ENCODE results near the gene NOSIP.

NOSIP gene

DNA sequence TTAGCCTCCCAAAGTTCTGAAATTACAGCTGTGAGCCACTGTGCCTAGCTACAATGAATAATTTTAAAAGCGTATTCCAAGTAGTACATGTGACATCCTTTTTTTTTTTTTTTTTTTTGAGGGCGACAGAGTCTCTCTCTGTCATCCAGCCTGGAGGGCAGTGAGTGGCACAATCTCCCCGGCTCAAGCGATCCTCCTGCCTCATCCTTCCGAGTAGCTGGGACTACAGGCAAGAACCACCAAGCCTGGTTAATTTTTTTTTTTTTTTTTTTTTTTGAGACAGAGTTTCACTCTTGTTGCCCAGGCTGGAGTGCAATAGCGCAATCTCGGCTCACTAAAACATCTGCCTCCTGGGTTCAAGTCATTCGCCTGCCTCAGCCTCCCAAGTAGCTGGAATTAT, 6.9 kb upstream of the NOSIP start:
- TF ChIP-seq FOXP2 (optimal IDR thresholded peaks at IDR 0.05; ENCODE audit: borderline replicate concordance, extremely low read depth, extremely low read length, insufficient read depth) (no peak), POLR2AphosphoS5 (IDR thresholded peaks at IDR 0.05; ENCODE audit: low read depth, low read length) (no peak), SIN3A (IDR thresholded peaks at IDR 0.05; ENCODE audit: borderline replicate concordance, insufficient read depth, low read length) (no peak)

DNA sequence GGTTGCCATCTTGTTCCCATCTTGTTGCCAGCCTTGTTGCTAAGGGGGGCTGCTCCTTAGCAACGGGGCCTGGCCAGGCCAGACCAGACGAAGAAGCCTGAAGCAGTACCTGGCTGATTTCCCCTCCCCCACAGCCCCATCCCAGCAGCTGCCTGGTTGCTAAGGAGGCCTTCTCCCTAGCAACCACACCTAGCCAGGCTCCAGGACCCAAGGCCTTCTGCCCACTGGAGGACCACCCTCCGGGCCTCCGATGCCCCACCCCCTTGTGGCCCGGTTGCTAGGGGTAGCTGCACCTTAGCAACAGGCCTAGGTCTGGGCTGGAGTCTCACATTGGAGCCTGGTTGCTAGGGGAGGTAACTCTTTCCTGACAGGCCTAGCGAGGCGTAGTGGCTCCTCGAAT, 4.7 kb upstream of the NOSIP start:
- no peak for TF ChIP-seq POLR2AphosphoS5 (IDR thresholded peaks at IDR 0.05; ENCODE audit: low read depth, low read length)
- TF ChIP-seq, protein P1, sequence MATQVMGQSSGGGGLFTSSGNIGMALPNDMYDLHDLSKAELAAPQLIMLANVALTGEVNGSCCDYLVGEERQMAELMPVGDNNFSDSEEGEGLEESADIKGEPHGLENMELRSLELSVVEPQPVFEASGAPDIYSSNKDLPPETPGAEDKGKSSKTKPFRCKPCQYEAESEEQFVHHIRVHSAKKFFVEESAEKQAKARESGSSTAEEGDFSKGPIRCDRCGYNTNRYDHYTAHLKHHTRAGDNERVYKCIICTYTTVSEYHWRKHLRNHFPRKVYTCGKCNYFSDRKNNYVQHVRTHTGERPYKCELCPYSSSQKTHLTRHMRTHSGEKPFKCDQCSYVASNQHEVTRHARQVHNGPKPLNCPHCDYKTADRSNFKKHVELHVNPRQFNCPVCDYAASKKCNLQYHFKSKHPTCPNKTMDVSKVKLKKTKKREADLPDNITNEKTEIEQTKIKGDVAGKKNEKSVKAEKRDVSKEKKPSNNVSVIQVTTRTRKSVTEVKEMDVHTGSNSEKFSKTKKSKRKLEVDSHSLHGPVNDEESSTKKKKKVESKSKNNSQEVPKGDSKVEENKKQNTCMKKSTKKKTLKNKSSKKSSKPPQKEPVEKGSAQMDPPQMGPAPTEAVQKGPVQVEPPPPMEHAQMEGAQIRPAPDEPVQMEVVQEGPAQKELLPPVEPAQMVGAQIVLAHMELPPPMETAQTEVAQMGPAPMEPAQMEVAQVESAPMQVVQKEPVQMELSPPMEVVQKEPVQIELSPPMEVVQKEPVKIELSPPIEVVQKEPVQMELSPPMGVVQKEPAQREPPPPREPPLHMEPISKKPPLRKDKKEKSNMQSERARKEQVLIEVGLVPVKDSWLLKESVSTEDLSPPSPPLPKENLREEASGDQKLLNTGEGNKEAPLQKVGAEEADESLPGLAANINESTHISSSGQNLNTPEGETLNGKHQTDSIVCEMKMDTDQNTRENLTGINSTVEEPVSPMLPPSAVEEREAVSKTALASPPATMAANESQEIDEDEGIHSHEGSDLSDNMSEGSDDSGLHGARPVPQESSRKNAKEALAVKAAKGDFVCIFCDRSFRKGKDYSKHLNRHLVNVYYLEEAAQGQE (IDR thresholded peaks at IDR 0.05; ENCODE audit: insufficient read depth in 1 of 2, low read depth in 2 of 2, low read length in 2 of 2) = no peak
- no peak for TF ChIP-seq FOXP2 (optimal IDR thresholded peaks at IDR 0.05; ENCODE audit: borderline replicate concordance, extremely low read depth, extremely low read length, insufficient read depth)
- no peak for TF ChIP-seq SIN3A (IDR thresholded peaks at IDR 0.05; ENCODE audit: borderline replicate concordance, insufficient read depth, low read length)
- no peak for TF ChIP-seq TAF1 (IDR thresholded peaks at IDR 0.05; ENCODE audit: borderline replicate concordance, insufficient read depth, low read length)

DNA sequence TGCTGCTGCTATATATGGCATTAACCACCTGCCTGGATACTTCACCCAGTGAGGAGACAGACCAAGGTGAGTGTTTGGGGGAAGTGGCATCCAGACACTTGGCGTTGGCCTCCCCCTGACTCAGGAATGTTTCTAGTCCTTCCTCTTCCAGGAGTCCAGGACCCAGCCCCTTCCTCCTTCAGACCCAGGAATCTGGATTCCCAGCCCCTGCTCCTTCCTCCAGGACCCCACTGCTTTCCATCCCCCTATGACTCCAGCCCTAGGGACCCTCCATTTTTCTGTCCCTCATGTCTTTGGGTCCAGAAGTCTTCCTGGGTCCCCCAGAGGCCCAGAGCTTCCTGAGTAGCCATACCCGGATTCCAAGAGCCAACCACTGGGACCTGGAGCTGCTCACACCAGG, 2.9 kb upstream of the NOSIP start:
- TF ChIP-seq FOXP2 (optimal IDR thresholded peaks at IDR 0.05; ENCODE audit: borderline replicate concordance, extremely low read depth, extremely low read length, insufficient read depth) (no peak), TAF1 (IDR thresholded peaks at IDR 0.05; ENCODE audit: borderline replicate concordance, insufficient read depth, low read length) (no peak), SIN3A (IDR thresholded peaks at IDR 0.05; ENCODE audit: borderline replicate concordance, insufficient read depth, low read length) (no peak), POLR2AphosphoS5 (IDR thresholded peaks at IDR 0.05; ENCODE audit: low read depth, low read length) (no peak)
- TF ChIP-seq, protein P1 (IDR thresholded peaks at IDR 0.05; ENCODE audit: insufficient read depth in 1 of 2, low read depth in 2 of 2, low read length in 2 of 2) = no peak

DNA sequence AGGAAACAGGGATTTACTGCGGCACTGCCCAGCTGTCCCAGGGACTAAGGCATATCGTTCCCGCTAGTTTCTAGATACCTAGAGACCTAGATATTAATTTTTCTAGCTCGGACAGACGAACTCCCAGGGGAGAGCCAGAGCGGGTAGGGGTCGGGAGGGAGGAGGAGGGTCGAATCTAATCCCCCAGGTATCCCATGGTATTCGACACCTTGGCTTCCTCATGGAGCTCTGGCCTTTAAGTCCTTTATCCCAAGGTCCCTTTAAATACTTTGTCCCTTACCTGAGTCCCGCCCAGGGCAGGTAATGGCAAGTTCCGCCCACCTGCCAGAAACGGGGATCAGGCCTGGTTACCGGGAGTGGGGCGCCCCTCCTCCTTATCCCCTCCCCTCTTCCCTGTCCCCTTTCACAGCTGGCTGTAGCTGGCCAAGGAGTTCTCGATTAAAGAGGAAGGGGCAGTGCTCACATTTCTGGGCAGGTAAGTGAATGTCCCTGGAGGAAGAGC, 702 bp upstream of the NOSIP start, which contains the start of gene PRRG2:
PRRG2 (plus strand) TSS at position 310 of the 502 bp plus-strand sequence. CDS start 1,904 bp downstream, outside the sequence.
- TF ChIP-seq FOXP2 (optimal IDR thresholded peaks at IDR 0.05; ENCODE audit: borderline replicate concordance, extremely low read depth, extremely low read length, insufficient read depth) = no peak

DNA sequence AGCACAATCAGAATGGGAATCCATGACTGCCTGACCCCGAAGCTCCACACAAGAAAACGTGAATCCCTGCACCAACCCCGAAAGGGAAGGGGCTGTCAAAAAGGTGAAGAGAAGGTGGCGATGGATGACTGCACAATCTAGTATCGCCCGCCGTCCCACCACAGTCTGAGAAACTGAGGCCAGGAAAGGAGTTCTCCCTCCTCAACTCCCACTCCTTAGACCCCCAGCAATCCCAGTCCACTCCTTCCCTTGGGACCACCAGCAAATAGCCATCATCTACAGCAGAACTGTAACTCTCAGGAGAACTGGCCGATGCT, 451 bp downstream of the NOSIP start:
- TF ChIP-seq SIN3A (IDR thresholded peaks at IDR 0.05; ENCODE audit: borderline replicate concordance, insufficient read depth, low read length) = no peak

DNA sequence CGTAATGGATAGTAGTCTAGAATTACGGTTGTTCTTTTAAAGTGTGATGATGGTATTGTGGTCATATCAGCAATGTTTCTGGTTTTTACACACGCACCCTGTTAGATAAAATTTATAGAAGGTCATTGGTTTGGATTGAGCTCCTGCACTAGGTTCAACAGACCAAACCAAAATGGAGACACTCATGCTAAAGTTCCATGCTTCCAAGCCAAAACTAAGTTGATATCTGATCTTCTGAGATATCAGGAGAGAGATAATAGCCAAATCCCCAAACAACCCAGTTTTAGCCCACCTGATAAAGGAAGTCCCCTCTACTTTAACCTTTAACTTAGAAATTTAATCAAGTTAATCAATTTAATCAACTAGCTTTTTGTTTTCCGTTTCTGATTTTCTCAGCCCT, 1.2 kb downstream of the NOSIP start:
- TF ChIP-seq SIN3A (IDR thresholded peaks at IDR 0.05; ENCODE audit: borderline replicate concordance, insufficient read depth, low read length) (no peak), POLR2AphosphoS5 (IDR thresholded peaks at IDR 0.05; ENCODE audit: low read depth, low read length) (no peak), TAF1 (IDR thresholded peaks at IDR 0.05; ENCODE audit: borderline replicate concordance, insufficient read depth, low read length) (no peak)
- TF ChIP-seq, protein P1 (IDR thresholded peaks at IDR 0.05; ENCODE audit: insufficient read depth in 1 of 2, low read depth in 2 of 2, low read length in 2 of 2) = no peak

DNA sequence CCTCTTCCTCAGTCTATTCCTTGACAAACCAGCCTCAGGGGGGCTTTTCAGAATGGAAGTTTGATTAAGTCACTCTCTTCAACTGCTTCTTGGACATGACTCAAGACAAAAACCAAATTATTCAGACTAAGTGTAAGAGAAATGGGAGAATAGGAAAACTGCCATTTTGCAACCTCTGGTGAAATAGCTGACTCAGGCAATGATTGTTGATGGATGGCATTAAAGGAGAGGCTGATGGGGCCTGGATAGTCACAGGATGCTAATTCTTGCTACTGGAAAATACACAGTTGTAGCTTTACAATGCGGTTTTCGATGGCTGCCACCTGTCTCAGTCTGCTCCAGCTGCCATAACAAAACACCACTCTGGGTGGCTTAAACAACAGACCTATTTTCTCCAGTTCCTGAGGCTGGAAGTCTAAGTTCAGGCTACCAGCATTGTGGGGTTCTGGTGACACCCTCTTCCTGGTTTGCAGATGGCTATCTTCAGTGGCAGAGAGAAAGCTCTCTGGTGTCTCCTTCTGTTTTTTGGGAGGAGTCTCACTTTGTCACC, 6.1 kb downstream of the NOSIP start:
- TF ChIP-seq TAF1 (IDR thresholded peaks at IDR 0.05; ENCODE audit: borderline replicate concordance, insufficient read depth, low read length) (no peak), FOXP2 (optimal IDR thresholded peaks at IDR 0.05; ENCODE audit: borderline replicate concordance, extremely low read depth, extremely low read length, insufficient read depth) (no peak), POLR2AphosphoS5 (IDR thresholded peaks at IDR 0.05; ENCODE audit: low read depth, low read length) (no peak)
- TF ChIP-seq, protein P1 (IDR thresholded peaks at IDR 0.05; ENCODE audit: insufficient read depth in 1 of 2, low read depth in 2 of 2, low read length in 2 of 2) = no peak
